Peyer's patch (tissue), 4 donors: ENCODE results near the gene DENND1B. TPM values are rescaled to one million over a fixed set of nuclear protein-coding genes. Genes with fewer than 3 reads are reported as not detected.
"Not testable (repeated sequence)": the region's sequence is repeated elsewhere in the genome, so short reads cannot be mapped to it uniquely, and the experiment has no call there.

Source experiments
- DNase-seq, 3 donors: peaks; one replicate each; pipeline ENCODE4 v3.0.0-alpha.2; 2017 to 2019
- H3K27ac ChIP-seq, 4 donors: fragments of 200-600 bp; sonication (generic); one replicate each; pipeline ENCODE4 v1.5.1; 2016 to 2019
- H3K27me3 ChIP-seq, 2 donors: fragments of 200-600 bp; sonication (generic); one replicate each; pipeline ENCODE4 v1.5.1; 2019
- H3K36me3 ChIP-seq, 3 donors: fragments of 200-600 bp; sonication (generic); one replicate each; pipeline ENCODE4 v1.5.1; 2016 to 2019
- H3K4me1 ChIP-seq, 4 donors: fragments of 200-600 bp; sonication (generic); one replicate each; pipeline ENCODE4 v1.5.1; 2016 to 2019
- H3K4me3 ChIP-seq, 4 donors: fragments of 200-600 bp; sonication (generic); 1 replicate in 3 of 4; 2 replicates in 1 of 4; pipeline ENCODE4 v1.5.1; 2016 to 2019; ENCODE audit warnings: mild to moderate bottlenecking in 1 of 4
- H3K9me3 ChIP-seq, 4 donors: fragments of 200-600 bp; sonication (generic); one replicate each; pipeline ENCODE4 v1.5.1; 2016 to 2019; ENCODE audit warnings: mild to moderate bottlenecking in 1 of 4
- POLR2A ChIP-seq, 2 donors: fragments of 450-650 bp; IDR thresholded peaks; one replicate each; pipeline ENCODE4 v1.5.1; 2017; ENCODE audit warnings: antibody characterized with exemption in 2 of 2, mild to moderate bottlenecking in 2 of 2, moderate library complexity in 2 of 2
- total RNA-seq, 4 donors: library from RNA; depleted of rRNA; stranded (reverse); fragments of >200 nt; gene quantifications; one replicate each; pipeline ENCODE4 v1.1.0, GENCODE V29; 2016
- TF ChIP-seq, protein P1 (sequence below), 6 experiments: fragments of 450-650 bp in 4 of 6; fragments of 200-600 bp in 2 of 6; sonication (generic) in 1 of 6; IDR thresholded peaks; one replicate each; pipeline ENCODE4 v1.5.1; 2017 to 2019; ENCODE audit warnings: antibody characterized with exemption in 6 of 6, mild to moderate bottlenecking in 3 of 6, moderate library complexity in 1 of 6

Gene DENND1B
- total RNA-seq, 4 donors from 2014 or later = 46.2 to 84.2 (median 69.3) TPM

DNA sequence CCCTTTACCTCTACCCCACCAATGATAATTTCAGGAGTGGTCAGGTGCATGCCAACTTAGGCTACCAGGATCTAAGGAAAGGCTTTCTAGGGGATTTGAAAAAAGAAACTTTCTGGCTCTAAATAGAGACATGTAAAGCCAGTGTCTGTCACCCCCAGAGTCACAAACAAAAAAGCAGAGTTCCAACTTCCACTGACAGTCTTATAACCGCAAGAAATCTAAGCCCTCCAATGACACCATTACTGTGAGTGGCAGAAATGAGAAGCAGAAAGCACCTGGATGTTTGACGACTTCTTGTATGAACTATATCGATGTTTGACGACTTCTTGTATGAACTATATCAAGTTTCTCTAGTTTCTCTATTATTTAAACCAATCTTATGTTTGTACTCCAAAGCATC is 6.0 kb downstream of the DENND1B start:
- no peaks in the 10 kb centered on the region for H3K36me3 ChIP-seq
- TF ChIP-seq, protein P1, sequence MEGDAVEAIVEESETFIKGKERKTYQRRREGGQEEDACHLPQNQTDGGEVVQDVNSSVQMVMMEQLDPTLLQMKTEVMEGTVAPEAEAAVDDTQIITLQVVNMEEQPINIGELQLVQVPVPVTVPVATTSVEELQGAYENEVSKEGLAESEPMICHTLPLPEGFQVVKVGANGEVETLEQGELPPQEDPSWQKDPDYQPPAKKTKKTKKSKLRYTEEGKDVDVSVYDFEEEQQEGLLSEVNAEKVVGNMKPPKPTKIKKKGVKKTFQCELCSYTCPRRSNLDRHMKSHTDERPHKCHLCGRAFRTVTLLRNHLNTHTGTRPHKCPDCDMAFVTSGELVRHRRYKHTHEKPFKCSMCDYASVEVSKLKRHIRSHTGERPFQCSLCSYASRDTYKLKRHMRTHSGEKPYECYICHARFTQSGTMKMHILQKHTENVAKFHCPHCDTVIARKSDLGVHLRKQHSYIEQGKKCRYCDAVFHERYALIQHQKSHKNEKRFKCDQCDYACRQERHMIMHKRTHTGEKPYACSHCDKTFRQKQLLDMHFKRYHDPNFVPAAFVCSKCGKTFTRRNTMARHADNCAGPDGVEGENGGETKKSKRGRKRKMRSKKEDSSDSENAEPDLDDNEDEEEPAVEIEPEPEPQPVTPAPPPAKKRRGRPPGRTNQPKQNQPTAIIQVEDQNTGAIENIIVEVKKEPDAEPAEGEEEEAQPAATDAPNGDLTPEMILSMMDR (IDR thresholded peaks at IDR 0.05) = no peak
- no peak for TF ChIP-seq POLR2A (IDR thresholded peaks at IDR 0.05)
- no peaks in the 10 kb centered on the region for H3K9me3 ChIP-seq
- no peak overlapping the region for H3K4me3 ChIP-seq
- H3K27ac ChIP-seq = no peak overlapping the region
- no peak for DNase-seq
- H3K27me3 ChIP-seq = no peaks in the 10 kb centered on the region
- peaks cover 0 to 26% (median 0%) of the 10 kb centered on the region in 4 donors for H3K4me1 ChIP-seq

DNA sequence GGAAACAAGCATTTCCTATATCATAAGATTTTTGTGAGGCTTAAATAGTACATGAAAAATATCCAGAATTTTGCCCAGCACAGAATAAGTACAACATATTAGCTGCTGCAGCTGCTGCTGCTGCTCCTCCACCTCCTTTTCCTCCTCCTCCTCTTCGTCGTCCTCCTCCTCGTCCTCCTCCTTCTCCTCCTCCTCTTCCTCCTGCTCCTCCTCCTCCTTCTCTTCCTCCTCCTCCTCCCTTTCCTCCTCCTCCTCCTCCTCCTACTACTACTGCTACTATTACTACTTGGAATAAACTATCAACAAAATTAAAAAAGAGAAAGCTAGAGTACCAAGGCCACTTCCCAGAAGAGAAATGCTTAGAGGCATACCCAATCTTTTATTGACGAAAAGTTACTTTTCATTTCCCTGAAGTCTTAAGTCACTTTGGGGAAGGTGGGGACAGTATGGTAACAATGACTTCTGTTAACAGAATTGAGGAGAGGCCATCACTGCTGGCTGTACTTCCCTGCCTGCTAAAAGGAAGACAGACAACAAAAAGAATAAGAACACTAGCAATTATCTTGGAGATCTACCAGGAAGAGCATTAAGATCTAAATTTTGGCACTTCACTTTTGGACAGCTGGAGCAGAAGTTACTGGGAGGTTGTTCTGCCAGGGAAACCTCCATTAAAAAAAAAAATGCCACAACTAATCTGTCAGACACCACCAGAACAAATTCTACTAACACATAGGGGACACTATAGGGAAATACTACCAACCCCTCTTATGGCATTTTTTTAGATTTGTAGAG is 7.1 kb downstream of the DENND1B start:
- H3K4me1 ChIP-seq = peaks cover 0 to 23% (median 0%) of the 10 kb centered on the region in 4 donors
- no peak for DNase-seq
- no peak overlapping the region for H3K27ac ChIP-seq

DNA sequence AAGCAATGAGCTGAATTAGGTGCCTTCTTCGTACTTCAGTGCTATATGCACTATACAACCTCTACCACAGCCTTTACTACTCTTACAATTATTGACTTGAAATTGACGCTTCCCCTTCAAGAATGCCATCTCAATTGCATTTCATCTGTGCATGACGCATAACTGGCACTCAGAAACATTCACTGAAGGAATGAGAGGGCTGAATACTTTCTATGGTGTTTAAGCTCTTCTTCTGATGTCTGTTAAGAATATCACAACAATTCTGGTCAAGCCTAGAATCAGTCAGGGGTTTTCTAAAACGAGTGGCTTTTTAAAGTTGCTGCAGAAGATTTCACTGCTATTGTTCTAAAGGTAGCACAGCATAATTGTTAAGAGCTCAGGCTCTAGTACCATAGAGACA is 11.5 kb downstream of the DENND1B start:
- Histone ChIP-seq H3K27me3 (no peaks in the 10 kb centered on the region), H3K27ac (no peak overlapping the region), H3K4me1 (peaks cover 0 to 9% (median 3%) of the 10 kb centered on the region in 4 donors), H3K36me3 (peaks cover 0 to 3% (median 0%) of the 10 kb centered on the region in 3 donors), H3K9me3 (no peaks in the 10 kb centered on the region), H3K4me3 (no peak overlapping the region)
- no peak for DNase-seq
- TF ChIP-seq, protein P1 (IDR thresholded peaks at IDR 0.05) = no peak
- no peak for TF ChIP-seq POLR2A (IDR thresholded peaks at IDR 0.05)

More for the DNA sequence above, 7.1 kb downstream of the DENND1B start:
- Histone ChIP-seq H3K27me3 (no peaks in the 10 kb centered on the region), H3K4me3 (no peak overlapping the region), H3K9me3 (no peaks in the 10 kb centered on the region), H3K36me3 (no peaks in the 10 kb centered on the region)
- TF ChIP-seq, protein P1 (IDR thresholded peaks at IDR 0.05) = no peak
- no peak for TF ChIP-seq POLR2A (IDR thresholded peaks at IDR 0.05)

DNA sequence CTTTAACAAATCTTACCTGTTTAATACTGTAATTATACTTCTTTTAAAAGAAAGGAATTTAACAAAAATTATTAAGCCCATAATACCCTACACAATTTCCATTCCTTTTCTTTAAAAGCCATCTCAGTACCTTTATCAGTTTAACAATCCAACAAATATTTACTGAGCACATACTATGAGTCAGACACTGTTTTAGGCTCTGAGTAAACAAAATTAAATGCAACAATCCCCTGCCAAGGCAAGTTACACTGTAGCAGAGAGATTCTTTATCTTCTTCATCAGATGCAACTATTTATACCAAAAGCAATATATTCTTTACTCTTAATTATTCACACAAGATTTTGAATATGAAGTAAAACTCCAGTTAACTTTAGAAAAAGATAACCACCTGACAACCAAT is 12.0 kb downstream of the DENND1B start:
- no peaks in the 10 kb centered on the region for H3K9me3 ChIP-seq
- no peaks in the 10 kb centered on the region for H3K27me3 ChIP-seq
- no peak overlapping the region for H3K27ac ChIP-seq
- H3K4me3 ChIP-seq = no peak overlapping the region
- H3K36me3 ChIP-seq = peaks cover 0 to 3% (median 0%) of the 10 kb centered on the region in 3 donors
- TF ChIP-seq, protein P1 (IDR thresholded peaks at IDR 0.05) = no peak
- TF ChIP-seq POLR2A (IDR thresholded peaks at IDR 0.05) = no peak
- no peak for DNase-seq
- H3K4me1 ChIP-seq = peaks cover 0 to 9% (median 3%) of the 10 kb centered on the region in 4 donors

DNA sequence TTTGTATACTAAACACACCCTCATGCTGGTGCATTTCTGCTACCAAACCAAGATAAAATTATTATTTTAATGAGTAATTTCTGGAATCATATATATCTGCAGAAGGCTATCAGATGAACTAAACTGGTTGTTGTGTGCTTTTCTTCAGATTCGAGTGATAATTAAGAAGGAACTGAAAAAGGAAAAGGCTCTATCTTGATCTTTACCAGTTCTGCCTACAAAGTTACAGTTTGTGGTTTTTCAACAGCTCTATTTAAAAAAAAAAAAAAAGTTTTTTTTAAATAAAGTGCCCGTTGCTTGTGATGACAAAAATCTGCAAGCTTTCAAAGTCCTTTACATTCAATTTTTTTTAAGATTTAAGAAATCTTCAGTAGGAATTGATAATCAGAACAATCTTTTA is 13.6 kb downstream of the DENND1B start:
- no peaks in the 10 kb centered on the region for H3K27me3 ChIP-seq
- peaks cover 0 to 9% (median 0%) of the 10 kb centered on the region in 4 donors for H3K4me1 ChIP-seq
- no peak overlapping the region for H3K27ac ChIP-seq
- H3K9me3 ChIP-seq = no peaks in the 10 kb centered on the region
- H3K36me3 ChIP-seq = peaks cover 0 to 3% (median 0%) of the 10 kb centered on the region in 3 donors
- TF ChIP-seq POLR2A (IDR thresholded peaks at IDR 0.05) = no peak
- TF ChIP-seq, protein P1 (IDR thresholded peaks at IDR 0.05) = no peak
- no peak for DNase-seq
- no peak overlapping the region for H3K4me3 ChIP-seq

DNA sequence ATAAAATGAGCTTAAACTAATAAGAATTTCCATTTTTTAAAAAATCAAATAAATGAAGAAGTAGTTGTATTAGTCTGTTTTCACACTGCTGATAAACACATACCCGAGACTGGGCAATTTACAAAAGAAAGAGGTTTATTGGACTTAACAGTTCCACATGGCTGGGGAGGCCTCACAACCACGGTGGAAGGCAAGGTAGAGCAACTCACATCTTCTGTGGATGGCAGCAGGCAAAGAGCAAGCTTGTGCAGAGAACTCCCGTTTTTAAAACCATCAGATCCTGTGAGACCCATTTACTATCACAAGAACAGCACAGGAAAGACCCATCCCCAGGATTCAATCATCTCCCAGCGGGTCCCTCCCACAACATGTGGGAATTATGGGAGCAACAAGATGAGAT is 19.7 kb downstream of the DENND1B start:
- H3K27ac ChIP-seq, DNase-seq, H3K4me3 ChIP-seq, H3K27me3 ChIP-seq, H3K4me1 ChIP-seq, H3K9me3 ChIP-seq, H3K36me3 ChIP-seq: not testable (repeated sequence)

DNA sequence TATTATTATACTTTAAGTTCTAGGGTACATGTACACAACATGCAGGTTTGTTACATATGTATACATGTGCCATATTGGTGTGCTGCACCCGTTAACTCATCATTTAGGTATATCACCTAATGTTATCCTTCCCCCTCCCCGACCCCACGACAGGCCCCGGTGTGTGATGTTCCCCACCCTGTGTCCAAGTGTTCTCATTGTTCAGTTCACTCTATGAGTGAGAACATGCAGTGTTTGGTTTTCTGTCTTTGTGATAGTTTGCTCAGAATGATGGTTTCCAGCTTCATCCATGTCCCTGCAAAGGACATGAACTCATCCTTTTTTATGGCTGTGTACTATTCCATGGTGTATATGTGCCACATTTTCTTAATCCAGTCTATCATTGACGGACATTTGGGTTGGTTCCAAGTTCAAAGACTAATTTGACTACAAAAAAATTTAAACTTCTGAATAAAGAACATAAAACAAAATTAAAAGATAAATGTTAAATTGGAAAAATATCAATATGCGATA is 22.6 kb downstream of the DENND1B start:
- not testable (repeated sequence) for H3K27me3 ChIP-seq, H3K4me3 ChIP-seq, H3K27ac ChIP-seq, H3K9me3 ChIP-seq, H3K36me3 ChIP-seq, H3K4me1 ChIP-seq, DNase-seq
